HG02588 (cell line): ENCODE data around the gene SAFB.
"Not testable (repeated sequence)": the region's sequence is repeated elsewhere in the genome, so short reads cannot be mapped to it uniquely, and the experiment has no call there.

Source experiments
- ATAC-seq: cut with Tn5 transposase; IDR thresholded peaks from one replicate; pipeline ENCODE4 v1.9.1; 2021; ENCODE audit warnings: mild to moderate bottlenecking, moderate library complexity; ENCODE audit not compliant: unreplicated experiment

The SAFB gene

GRCh38 chr19:5682107-5682482 is 59.2 kb downstream of the SAFB start:
- ATAC-seq: no peak

GRCh38 chr19:5683177-5683886 is 60.4 kb downstream of the SAFB start:
- ATAC-seq: no peak

GRCh38 chr19:5684694-5685430 is 62.0 kb downstream of the SAFB start:
- ATAC-seq: no peak

- no peak for ATAC-seq
Observed at GRCh38 chr19:5686326-5686646, 63.4 kb downstream of the SAFB start.

- peak; percentile 43 for ATAC-seq
Observed at GRCh38 chr19:5686647-5687359, 63.9 kb downstream of the SAFB start.

GRCh38 chr19:5687360-5688198 is 64.7 kb downstream of the SAFB start:
- no peak for ATAC-seq

GRCh38 chr19:5688262-5688881 is 65.5 kb downstream of the SAFB start:
- ATAC-seq: not testable (repeated sequence)

- peak; percentile 44 for ATAC-seq
Observed at GRCh38 chr19:5690125-5690954, 67.5 kb downstream of the SAFB start, which contains the start of gene RPL36. TSS of gene RPL36 (plus strand) at chr19:5690295. CDS start at chr19:5690508, 213 bp downstream.

GRCh38 chr19:5690955-5691821 is 68.3 kb downstream of the SAFB start:
- no peak for ATAC-seq

- no peak for ATAC-seq
Observed at GRCh38 chr19:5691822-5692722, 69.2 kb downstream of the SAFB start.

- no peak for ATAC-seq
Observed at GRCh38 chr19:5692723-5693194, 69.9 kb downstream of the SAFB start.

- ATAC-seq: no peak
Observed at GRCh38 chr19:5693195-5694166, 70.6 kb downstream of the SAFB start.

- no peak for ATAC-seq
Observed at GRCh38 chr19:5694167-5694955, 71.5 kb downstream of the SAFB start.

GRCh38 chr19:5694956-5695648 is 72.2 kb downstream of the SAFB start:
- ATAC-seq: no peak

- ATAC-seq: no peak
Observed at GRCh38 chr19:5695649-5696195, 72.8 kb downstream of the SAFB start.
